ENCODE data around the gene NRBF2.

- TF ChIP-seq CTCF (IDR thresholded peaks at IDR 0.05; ENCODE audit: low read depth, low read length): no peak
- no peak for TF ChIP-seq EZH2phosphoT487 (IDR thresholded peaks at IDR 0.05; ENCODE audit: low read depth)
These were observed 25.1 kb upstream of the NRBF2 start for GRCh38 chr10:63107943-63108437.
